RCC 7860 (cell line): ENCODE measurements around the gene CYTH1.

Experiments
- DNase-seq: peaks from one replicate; pipeline ENCODE4 v3.0.0-alpha.2; 2015; ENCODE audit warnings: low spot score
- FAIRE-seq: peaks from 2 replicates; lab custom pipeline; 2012; peaks lifted over from hg19 to GRCh38; lab: Jason Lieb, UNC

The CYTH1 gene

DNA sequence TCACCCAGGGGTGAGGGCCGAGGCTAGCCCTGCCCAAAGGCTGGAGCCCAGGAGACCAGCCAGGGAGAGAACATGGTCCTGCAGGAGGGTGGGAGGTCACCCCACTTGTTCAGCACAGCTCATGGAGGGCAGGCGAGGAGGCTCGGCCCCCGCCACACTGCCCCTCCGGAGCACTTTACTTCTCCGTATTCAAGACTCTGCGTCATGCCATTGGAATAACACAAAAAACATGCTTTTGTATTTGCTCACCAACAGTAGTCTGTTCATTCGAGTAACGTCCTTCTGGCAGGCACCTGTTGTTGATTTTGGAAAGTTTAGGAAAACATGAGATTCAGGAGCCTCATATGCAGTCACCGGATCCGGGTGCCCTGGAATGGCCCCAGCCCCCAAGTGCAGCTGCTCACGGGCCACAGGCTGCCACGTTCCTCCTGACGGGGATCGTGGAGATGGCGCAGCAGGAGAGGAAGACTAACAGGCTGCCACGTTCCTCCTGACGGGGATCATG, 123.7 kb downstream of the CYTH1 start:
- DNase-seq (no peak), FAIRE-seq (no peak)

DNA sequence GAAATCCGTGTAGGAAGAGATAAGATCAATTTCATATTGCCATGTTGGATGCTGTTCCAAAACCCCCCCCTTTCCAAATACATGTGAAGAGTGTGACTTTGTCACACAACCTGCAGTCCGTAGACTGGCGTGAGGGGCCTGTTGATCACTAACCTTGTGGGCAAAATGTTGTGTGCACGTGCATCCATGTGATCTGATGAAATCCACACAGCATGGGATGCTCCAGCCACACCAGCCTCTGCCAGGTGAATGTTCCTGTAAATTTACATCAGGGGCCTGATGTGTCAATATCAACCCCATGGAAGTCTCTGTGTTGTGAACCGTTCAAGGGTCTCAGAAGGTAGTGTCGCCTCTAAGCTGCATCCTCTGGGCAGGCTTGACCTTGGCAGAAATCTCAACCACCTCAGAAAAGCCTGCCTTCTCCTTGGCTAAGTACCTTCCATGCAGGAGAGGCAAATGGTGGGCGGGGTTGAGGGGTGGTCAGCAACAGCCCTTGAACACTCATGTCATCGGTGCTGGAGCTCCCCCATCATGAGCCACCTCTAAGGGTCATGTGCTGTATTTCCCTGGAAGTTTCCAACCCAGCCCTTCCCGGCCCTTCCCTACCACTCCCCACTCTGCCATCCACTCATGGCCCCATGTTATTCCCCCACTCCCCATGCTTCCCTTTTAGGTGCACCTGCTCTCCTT, 126.7 kb downstream of the CYTH1 start:
- DNase-seq (no peak), FAIRE-seq (no peak)

DNA sequence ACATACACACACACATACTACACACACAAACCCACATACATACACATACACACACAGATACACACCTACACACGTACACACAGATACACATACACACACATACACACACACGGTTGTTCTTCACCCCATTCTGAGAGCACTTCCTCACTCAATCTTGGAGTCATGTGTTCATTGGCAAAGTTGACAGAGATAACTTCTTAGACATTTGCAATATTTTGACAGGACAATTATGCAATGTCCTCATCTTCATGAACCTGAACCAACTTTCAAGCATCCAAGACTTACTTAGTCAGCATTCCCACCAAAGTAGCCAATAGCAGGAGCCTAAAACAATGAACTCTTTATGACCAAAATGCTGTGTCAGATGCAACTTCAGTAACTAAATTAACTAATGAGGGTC, 127.7 kb downstream of the CYTH1 start:
- FAIRE-seq, result no peak
- DNase-seq, result no peak

DNA sequence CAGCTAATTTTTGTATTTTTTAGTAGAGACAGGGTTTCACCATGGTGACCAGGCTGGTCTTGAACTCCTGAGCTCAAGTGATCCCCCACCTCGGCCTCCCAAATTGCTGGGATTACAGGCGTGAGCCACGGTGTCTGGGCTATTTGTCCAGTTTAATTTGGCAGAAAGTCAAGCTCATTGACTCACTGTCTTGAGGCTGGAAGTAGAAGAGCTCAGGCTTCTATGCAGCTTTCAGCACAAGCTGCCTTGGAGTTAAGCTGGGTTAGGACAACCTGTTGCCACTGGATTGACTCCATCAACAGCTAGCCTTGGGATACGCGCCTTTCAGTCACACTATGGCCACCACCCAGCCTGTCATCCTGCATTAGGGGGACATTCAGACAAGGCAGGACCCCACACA, 128.7 kb downstream of the CYTH1 start:
- no peak for FAIRE-seq
- no peak for DNase-seq

DNA sequence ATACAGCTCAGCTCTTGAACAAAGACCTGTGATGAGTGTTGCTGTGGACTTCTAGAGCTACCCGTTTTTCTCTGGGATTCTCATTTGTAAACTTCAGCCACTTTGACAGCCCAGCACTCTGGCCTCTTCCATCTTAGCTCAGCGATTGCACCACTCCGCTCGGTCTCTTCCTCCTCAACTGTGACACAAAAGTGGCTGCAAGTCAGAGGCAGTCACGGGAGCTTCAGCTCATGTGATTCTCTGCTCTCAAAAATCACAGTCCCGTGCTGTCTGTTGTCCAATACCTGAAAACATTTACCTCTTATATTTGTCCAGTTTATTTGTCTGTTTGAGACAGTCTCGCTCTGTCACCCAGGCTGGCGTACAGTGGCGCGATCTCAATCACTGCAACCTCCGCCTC, 129.2 kb downstream of the CYTH1 start:
- DNase-seq (no peak), FAIRE-seq (no peak)

DNA sequence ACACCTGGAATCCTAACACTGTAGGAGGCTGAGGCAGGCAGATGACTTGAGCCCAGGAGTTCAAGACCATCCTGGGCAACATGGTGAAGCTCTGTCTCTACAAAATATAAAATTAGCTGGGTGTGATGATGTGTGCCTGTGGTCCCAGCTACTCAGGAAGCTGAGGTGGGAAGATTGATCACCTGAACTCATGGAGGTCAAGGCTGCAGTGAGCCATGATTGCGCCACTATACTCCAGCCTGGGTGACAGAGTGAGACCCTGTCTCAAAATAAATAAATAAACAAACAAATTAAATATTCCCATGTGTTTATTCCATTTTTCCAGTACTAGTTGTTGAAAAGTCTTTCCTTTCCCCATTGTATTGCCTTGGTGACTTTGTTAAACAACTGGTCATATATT, 130.0 kb downstream of the CYTH1 start:
- no peak for FAIRE-seq

DNA sequence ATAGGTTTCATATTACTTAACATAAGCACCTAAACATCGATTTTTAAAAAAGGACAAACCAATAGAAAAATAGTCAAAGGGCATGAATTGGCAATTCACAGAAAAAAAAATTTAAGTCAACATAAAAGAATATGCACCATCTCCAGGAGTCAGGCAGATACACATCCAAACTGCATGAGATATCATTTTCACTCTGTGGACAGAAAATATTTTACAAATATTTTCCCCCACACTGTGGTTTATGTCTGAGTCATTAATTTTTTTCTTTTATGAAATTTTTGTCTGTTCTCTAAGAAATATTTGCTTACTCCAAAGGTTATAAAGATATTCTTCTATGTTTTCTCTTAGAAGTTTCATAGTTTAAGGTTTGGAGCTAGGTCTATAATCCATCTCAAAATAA, 130.5 kb downstream of the CYTH1 start:
- no peak for DNase-seq
- no peak for FAIRE-seq

More for the DNA sequence above, 130.0 kb downstream of the CYTH1 start:
- no peak for DNase-seq

DNA sequence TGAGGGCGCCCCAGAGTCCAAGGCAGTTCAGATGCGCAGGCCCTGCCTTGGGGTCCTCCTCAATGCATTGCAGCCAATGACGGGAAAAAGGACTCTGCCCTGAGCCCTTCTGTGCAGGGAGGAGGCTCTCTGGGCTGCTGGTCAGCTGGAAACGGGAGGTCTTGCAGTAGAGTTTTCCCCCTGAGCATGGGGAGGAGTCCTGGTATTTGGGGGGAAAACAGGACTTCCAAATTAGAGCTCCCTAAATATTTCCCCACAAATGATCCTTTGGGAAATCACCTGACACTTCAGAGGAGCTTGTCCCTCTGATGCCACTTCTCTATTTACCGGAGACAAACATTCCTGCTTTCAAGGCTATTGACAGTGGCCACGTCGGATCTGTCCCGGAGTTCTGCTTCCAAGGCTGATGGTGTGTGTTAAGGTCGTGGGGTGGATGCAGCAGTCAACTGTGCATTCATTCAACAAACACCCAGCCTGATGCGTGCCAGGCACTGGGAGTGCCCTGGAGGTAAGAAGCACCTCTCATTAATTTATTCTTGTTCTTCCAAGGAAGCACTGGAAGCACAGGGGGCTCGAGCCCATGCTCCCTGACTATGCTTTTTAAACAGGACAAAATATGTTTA, 131.9 kb downstream of the CYTH1 start:
- DNase-seq (no peak), FAIRE-seq (no peak)

DNA sequence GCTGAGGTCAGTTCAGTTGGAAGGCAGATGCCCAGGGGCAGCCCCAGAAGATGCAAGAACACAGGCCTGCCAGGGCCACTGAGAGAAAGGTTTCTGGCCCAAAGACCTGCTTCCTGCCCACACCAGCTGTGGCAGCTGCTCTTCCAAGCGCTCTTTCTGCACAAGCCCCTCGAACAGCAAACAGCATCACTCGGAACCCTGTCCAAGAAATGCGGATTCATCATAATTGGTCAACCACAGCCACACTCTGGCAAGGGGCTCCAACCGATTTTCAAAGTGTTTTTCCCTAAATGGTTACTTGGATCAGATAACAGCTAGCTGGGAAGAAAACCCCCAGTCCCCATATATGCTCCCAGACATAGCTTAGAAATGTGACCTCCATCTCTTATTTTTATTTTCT, 133.8 kb downstream of the CYTH1 start:
- DNase-seq (no peak), FAIRE-seq (no peak)

DNA sequence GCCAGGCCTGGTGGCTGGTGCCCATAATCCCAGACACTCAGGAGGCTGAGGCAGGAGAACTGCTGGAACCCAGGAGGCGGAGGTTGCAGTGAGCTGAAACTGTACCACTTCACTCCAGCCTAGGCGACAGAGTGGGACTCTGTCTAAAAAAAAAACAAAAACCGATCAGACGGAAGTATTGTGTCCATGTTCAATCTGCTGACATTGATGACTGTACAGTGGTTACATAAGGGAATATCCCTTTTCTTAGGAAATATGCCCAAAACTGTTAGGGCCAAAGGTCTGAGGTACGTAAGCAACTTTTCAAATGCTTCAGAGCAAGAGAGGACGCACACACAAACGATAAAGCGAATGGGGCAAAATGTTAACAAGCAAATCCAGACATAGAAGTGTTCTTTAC, 135.0 kb downstream of the CYTH1 start:
- DNase-seq (no peak), FAIRE-seq (no peak)

DNA sequence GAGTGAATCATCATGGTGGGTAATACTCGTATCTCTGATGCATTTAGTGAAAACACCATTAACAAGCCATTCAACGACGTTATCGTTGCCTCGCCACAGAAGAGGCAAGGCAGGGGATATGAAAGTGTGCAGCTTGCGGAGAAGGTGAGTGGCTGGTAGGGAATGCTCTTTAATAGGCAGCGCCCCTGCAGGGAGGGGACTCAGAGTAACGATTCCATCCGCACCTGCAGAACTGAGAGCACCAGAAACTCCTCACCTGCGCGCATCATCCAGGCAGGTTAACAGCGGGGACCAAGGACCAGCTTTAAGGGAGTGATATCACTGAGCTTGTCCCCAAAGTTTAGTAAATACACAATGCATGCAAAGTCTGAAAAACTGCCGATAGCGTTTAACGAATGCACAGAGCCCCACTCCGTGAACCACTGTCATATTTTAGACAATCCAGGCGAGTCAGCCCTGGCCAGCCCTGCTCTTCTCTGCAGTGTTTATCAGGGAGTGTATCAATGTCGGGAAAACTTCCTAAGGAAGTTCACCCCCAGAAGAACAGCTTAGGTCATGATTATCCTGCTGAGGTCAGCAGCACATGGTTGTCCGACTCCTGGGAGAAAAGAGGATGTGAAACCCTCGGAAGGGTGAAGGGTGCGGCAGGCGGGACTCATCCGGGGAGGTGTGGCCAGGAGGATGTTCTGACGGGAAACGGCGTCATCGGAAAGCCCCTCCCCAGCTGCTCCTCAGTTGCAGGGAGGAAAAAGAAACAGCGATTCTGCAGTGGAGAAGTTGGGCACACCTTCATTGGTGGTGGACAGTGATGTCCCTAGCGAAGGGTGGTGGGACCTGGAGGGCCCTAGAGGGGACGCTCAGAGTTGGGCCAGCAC, 136.4 kb downstream of the CYTH1 start:
- FAIRE-seq, result no peak

DNA sequence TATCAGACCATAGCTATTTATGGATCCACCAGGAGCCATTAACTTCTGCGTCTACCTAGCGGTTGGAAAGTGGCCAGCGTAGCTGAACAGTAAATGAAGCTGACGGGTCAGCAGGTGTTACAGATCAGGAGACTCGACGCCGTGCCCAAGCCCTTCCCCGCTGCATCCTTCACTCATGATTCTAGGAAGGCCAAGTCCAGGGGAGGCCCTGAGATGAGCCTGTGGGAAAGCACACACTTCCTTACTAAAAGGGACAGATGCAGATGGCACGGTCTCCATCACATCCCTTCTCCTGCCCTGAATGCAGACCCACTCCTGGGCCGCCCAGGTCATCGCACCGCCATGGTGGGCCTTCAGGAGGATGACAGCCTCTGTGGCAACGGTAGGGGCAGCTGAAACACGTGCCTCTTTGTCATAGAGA, 137.1 kb downstream of the CYTH1 start:
- FAIRE-seq, result no peak
- no peak for DNase-seq

More for the DNA sequence above, 136.4 kb downstream of the CYTH1 start:
- no peak for DNase-seq

DNA sequence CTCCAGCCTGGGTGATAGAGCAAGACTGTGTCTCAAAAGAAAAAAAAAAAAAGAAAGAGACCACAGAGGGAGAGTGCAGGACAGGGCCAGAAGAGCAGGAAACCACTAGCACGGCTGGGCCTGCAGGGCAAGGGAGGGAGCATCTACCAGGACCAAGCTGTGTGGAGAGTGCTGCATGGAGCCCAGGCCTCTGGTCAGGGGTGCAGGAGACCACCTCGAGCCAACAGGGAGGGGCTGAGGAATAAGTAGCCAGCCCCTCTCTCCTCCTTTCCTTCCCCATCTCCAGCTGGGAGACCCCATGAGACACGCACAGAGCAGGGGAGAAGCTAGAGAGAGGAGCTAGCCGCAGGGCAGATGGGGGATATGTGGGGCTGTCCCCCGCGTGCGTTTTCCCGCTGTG, 137.8 kb downstream of the CYTH1 start:
- DNase-seq (no peak), FAIRE-seq (no peak)

DNA sequence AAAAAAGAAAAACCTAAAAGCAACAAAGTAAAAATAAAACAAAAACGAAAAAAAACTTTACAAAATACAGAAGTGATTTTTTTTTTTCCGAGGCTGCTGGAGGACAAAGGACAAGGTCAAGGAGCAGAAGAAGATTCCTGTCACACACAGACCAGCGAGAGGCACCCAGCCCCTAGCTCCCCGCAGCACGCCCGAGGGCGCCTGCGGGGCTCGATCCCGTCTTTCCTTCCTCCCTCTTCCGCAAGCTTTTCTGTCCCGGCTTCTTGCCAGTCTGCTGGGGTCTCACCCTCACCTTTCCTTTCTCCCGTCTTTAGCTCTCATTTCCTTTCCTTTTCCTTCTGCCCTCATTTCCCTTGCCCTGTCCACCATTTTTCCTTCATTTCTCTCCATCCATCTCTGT, 138.7 kb downstream of the CYTH1 start:
- DNase-seq, result no peak
- FAIRE-seq, result no peak

DNA sequence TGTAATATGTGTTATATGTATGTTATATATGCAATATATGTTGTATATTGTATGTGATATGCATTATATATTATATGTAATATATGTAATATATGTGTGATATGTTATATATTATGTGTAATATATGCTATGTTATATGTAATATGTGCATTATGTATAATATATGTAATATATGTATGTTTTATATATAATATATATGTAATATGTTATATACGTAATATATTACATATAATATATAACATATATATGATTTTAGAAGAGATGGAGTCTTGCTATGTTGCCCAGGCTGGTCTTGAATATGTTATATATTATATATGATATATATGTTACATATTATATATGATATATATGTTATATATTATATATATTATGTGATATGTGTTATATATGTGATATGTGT, 139.4 kb downstream of the CYTH1 start:
- FAIRE-seq, result peak; percentile 84
- no peak for DNase-seq

DNA sequence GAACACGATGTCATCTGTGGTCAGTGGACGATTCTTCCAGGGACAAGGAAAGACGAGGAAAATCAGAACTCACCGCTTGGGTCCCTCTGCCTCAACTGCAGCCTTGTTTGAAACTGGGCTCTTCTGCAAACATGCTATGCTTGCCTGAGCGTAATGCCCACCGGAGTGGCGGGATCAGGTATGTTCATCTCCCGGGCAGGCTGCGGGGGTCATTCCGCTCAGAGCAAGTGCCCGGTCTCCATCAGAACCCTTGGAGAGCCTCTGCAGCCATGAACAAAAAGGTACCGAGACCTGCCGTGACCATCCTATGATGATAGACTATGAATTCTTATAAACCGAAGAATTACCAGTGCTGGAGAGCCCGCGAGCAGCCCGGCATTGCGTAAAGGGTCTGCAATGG, 140.4 kb downstream of the CYTH1 start:
- DNase-seq, result no peak

DNA sequence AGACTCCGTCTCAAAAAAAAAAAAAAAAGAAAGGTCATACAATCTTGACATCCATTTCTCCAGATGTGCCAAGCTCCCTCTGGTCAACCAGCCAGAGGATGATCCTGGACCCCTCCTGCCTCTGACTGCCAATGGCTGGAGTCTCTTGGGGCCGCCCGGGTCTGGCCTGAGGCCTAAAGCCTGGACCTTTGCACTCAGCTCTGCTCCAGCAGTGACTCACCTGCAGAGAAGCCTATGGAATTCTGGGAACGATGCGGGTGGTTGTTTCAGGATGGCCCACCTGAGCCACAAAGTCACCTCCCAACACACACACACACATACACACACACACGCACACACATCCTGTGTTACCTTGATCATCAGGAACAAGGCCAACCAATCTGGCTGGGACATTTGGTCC, 140.8 kb downstream of the CYTH1 start:
- FAIRE-seq, result no peak

More for the DNA sequence above, 140.4 kb downstream of the CYTH1 start:
- no peak for FAIRE-seq

DNA sequence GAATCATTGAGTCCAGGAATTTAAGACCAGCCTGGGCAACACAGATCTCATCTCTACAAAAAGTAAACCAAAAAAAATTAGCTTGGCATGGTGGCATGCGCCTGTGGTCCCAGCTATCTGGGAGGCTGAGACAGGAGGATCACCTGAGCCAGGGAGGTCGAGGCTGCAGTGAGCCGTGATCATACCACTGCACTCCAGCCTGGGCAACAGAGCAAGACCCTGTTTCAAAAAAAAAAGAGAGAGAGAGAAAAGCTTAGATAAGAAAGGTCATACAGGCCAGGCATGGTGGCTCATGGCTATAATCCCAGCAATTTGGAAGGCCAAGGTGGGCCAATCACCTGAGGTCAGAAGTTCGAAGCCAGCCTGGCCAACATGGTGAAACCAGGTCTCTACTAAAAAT, 141.4 kb downstream of the CYTH1 start:
- DNase-seq (no peak), FAIRE-seq (no peak)

More for the DNA sequence above, 140.8 kb downstream of the CYTH1 start:
- no peak for DNase-seq

DNA sequence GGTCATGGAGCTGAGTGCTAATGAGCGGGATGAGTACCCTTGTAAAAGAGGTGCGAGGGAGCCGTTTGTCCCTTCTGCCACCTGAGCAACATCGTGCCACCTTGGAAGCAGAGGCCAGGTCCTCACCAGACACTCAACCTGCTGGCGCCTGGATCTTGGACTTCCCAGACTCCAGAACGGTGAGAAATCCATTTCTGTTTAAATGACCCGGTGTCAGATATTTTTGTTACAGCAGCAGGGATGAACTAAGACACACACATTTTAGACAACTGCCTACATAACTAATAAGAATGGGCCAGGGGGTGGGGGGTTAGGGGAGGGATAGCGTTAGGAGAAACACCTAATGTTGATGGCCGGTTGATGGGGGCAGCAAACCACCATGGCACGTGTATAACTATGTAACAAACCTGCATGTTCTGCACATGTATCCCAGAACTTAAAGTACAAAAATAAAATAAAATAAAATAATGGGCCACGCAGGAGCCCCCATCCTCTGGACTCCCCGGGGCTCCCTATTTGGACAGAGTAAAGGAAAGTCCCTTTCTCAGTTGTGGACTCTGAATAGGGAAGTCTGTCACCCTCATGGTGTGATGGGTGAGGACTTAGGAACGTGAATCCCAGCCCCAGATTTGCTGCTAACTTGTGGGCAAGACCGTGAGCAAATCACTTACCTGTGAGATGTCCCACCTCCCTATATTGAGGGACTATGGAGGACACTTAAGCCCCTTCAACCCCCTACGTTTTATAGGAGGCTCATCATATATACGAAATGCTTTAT, 144.2 kb downstream of the CYTH1 start:
- DNase-seq (no peak), FAIRE-seq (no peak)

DNA sequence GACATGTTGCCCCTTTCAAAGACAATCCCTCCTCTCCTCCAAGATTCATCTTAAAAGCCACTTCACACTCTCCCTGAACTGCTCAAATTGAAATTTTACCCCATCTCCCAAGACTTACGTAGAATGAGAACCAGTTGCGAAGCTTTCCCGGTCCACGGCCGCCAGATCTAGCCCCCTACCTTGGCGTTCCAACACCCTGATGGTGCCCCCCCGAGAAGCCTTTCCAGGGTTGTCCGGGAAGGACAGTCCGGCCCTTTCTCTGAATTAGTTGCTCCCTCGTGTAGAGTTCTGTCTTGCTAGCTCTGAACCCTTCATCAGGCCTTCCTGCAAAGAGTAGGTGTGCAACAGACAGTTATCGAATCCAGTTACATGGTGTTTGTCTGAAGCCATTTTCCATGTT, 144.9 kb downstream of the CYTH1 start:
- DNase-seq (no peak), FAIRE-seq (no peak)

DNA sequence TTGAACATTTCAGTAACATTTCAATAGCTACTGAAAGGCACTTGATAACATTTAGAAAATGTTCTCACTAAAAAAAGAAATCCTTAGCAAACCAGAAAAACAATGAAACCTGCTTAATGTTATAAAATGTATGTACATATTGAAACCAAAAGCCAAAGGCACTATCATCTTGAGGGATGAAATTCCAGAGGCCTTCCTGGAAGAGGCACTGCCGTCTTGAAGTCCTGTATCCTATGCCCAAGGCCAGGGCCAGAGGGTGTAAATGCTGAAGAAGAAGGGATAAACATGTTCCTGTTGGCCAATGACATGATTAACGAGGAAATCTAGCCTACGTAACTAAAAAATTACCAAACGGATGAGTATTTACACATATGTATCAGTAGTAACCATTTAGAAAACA, 147.9 kb downstream of the CYTH1 start:
- DNase-seq, result no peak
- FAIRE-seq, result no peak
